ENCODE results near the gene OLFM4. TPM values are rescaled to one million over a fixed set of nuclear protein-coding genes. Genes with fewer than 3 reads are reported as not detected.

OLFM4 gene
- total RNA-seq, 1 donor from 2014 or later: not detected

GRCh38 chr13:53015971-53016370 is 12.6 kb upstream of the OLFM4 start:
- no peak overlapping the region for H3K27ac Mint-ChIP-seq
- H3K36me3 Mint-ChIP-seq: no peaks in the 10 kb centered on the region
- peaks cover 2% of the 10 kb centered on the region for H3K27me3 Mint-ChIP-seq (ENCODE audit: low read depth)
- H3K9me3 Mint-ChIP-seq: peaks cover 4% of the 10 kb centered on the region
- H3K4me3 Mint-ChIP-seq: no peak overlapping the region
- no peak for TF ChIP-seq CTCF (IDR thresholded peaks at IDR 0.05; ENCODE audit: unreplicated experiment)
- no peak for DNase-seq (ENCODE audit: low spot score in 2 of 2, unreplicated experiment in 2 of 2)
- no peaks in the 10 kb centered on the region for H3K4me1 Mint-ChIP-seq

DNA sequence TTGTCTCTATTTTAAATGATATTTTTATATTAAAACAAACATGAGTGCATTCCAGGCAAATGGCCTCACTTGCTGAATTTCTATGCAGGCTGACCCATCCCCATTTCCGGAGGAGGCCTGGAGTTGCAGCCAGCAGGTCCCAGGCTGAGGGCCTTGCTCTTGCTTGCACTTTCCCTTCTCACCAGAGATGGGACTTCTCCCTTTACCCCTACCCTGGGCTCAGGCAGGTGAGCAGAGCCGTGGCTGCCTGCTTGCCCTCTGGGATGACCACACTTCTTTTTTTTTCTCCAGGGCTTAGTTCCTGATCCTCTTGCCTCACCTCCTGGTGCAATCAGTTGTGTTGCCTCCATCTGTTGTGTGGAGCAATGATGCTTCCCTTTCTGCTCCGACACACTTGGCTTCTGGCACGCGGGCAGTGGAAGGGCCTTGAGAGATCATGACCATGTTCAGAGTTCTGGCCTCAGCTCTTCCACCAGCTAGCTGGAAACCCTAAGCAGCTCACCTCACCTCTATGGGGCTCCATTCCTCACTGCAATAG is 11.1 kb upstream of the OLFM4 start:
- H3K27ac Mint-ChIP-seq: no peak overlapping the region
- H3K36me3 Mint-ChIP-seq: no peaks in the 10 kb centered on the region
- TF ChIP-seq CTCF (IDR thresholded peaks at IDR 0.05; ENCODE audit: unreplicated experiment): no peak
- no peak for DNase-seq (ENCODE audit: low spot score in 2 of 2, unreplicated experiment in 2 of 2)
- peaks cover 4% of the 10 kb centered on the region for H3K9me3 Mint-ChIP-seq
- no peak overlapping the region for H3K4me3 Mint-ChIP-seq
- H3K4me1 Mint-ChIP-seq: no peaks in the 10 kb centered on the region
- H3K27me3 Mint-ChIP-seq (ENCODE audit: low read depth): peaks cover 5% of the 10 kb centered on the region

DNA sequence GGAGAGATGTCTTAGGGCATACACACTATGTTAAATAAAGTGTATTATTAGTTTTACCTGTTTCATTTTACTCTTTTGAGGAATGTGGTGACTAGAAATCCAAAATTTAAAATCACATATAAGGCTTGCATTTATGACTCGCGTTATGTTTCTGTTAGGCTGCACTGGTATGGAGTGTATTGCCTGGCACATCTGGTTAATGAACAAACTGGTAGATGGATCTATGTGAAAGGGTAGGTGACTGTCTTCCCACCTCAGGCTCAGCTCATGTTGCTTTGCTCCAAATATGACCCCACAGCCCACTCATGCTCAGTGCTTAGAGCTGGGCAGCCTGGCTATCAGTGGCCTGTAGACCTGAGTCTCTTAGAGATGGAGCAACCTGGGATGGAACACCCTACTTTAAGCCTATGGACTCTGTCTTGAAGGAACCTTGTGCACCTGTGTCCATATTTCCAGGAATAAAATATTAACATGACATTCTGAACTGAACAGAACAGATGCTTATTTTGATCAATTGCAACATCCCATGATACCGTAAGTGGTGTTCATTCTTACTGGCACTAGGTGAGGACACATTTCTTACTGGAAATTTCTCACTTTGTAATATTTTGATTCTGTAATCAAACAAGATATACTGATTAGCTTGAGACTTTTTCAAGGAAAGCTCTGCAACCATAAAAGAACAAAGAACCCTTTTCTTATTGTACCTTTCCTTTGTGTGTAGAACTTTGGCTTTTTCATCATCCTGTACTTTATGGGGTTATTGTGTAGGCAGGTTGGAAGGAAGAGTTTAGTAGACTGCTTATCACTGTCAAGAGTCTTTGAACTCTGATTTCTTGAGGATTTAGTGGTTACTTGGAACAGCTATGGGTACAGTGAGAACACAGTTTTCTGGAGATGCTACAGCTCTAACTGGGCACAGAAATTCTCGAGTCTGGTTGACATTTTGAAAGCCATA is 9.6 kb upstream of the OLFM4 start:
- Mint-ChIP-seq H3K4me1 (no peaks in the 10 kb centered on the region), H3K36me3 (no peaks in the 10 kb centered on the region), H3K27me3 (ENCODE audit: low read depth) (peaks cover 5% of the 10 kb centered on the region), H3K9me3 (peaks cover 4% of the 10 kb centered on the region), H3K27ac (no peak overlapping the region), H3K4me3 (no peak overlapping the region)
- DNase-seq (ENCODE audit: low spot score in 2 of 2, unreplicated experiment in 2 of 2): no peak
- no peak for TF ChIP-seq CTCF (IDR thresholded peaks at IDR 0.05; ENCODE audit: unreplicated experiment)

DNA sequence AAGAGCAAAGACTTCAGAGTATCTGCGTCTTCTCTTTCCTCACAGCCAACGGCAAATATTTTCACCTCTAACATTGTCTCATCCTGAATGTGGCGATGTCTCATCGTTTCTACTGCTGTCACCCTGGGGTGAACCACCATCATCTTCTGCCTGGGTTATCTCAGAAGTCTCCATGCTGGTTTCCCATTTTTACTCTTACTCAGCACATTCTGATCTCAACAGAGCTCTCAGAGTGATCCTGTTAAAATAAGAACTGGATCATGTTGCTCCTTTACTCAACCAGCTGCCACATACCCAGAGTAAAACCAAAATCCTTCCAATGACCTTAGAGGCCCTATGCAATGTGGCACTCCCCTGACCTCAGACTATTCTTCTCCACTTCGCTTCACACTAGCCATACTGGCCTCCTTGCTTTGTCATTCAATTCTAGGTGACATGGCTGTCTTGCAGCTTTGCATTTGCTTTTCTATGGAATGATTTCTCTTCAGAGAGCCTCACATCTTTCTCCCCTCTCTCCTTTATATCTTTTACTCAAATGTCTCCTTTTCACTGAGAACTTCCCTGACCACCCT is 7.8 kb upstream of the OLFM4 start:
- peaks cover 4% of the 10 kb centered on the region for H3K9me3 Mint-ChIP-seq
- TF ChIP-seq CTCF (IDR thresholded peaks at IDR 0.05; ENCODE audit: unreplicated experiment): no peak
- peaks cover 10% of the 10 kb centered on the region for H3K27me3 Mint-ChIP-seq (ENCODE audit: low read depth)
- no peaks in the 10 kb centered on the region for H3K36me3 Mint-ChIP-seq
- H3K4me1 Mint-ChIP-seq: no peaks in the 10 kb centered on the region
- no peak overlapping the region for H3K4me3 Mint-ChIP-seq
- no peak overlapping the region for H3K27ac Mint-ChIP-seq
- no peak for DNase-seq (ENCODE audit: low spot score in 2 of 2, unreplicated experiment in 2 of 2)

- H3K36me3 Mint-ChIP-seq: no peaks in the 10 kb centered on the region
- TF ChIP-seq CTCF (IDR thresholded peaks at IDR 0.05; ENCODE audit: unreplicated experiment): no peak
- no peaks in the 10 kb centered on the region for H3K9me3 Mint-ChIP-seq
- no peak overlapping the region for H3K27ac Mint-ChIP-seq
- no peak for DNase-seq (ENCODE audit: low spot score in 2 of 2, unreplicated experiment in 2 of 2)
- H3K4me1 Mint-ChIP-seq: no peaks in the 10 kb centered on the region
- no peak overlapping the region for H3K4me3 Mint-ChIP-seq
- peaks cover 8% of the 10 kb centered on the region for H3K27me3 Mint-ChIP-seq (ENCODE audit: low read depth)
Observed at GRCh38 chr13:53023246-53023645, 5.4 kb upstream of the OLFM4 start.
